Caco-2 (cell line): ENCODE measurements around the gene PRKAB2. TPM values are rescaled to one million over a fixed set of nuclear protein-coding genes. Genes with fewer than 3 reads are reported as not detected.

Experiments
- BruUV-seq: library from RNA; stranded (reverse); fragments of 400-500 nt; replicated peaks from 2 replicates; lab custom pipeline; 2021; lab: Mats Ljungman, UMichigan
- CTCF ChIA-PET: fragments of 300-600 bp; sonication (Branson Sonifier 250); formaldehyde crosslinking; loops from one replicate; lab custom pipeline; 2022; ENCODE audit warnings: antibody characterized with exemption; lab: Charles Lee
- POLR2A ChIA-PET: fragments of 300-600 bp; sonication (Branson Sonifier 250); formaldehyde crosslinking; loops from one replicate; lab custom pipeline; 2022; ENCODE audit warnings: antibody characterized with exemption; lab: Charles Lee
- DNase-seq, 2 experiments: peaks; one replicate each; pipeline versions ENCODE4 v3.0.0 to v3.0.0-alpha.2; 2020 to 2022
- H3K27me3 ChIP-seq: replicated peaks from 2 replicates; pipeline ENCODE4 v1.6.0; 2011; ENCODE audit warnings: low read length; ENCODE audit not compliant: control insufficient read depth, insufficient read depth
- H3K36me3 ChIP-seq: 2 replicates; pipeline ENCODE4 v1.5.1; 2011; ENCODE audit warnings: low read length; ENCODE audit not compliant: control insufficient read depth, insufficient read depth
- H3K4me1 ChIP-seq: fragments of 250-450 bp; sonication (Bioruptor Pico); 2 replicates; pipeline ENCODE4 v1.5.1; 2020; ENCODE audit warnings: mild to moderate bottlenecking
- H3K4me3 ChIP-seq: 2 replicates; pipeline ENCODE4 v1.5.1; 2011; ENCODE audit warnings: low read depth, mild to moderate bottlenecking, control low read depth, low read length
- H3K9me3 ChIP-seq: fragments of 250-450 bp; sonication (Bioruptor Pico); 2 replicates; pipeline ENCODE4 v1.5.1; 2020; ENCODE audit warnings: mild to moderate bottlenecking, moderate library complexity
- H3K27ac Mint-ChIP-seq: one replicate; pipeline ENCODE4 v1.8.0; 2022; ENCODE audit warnings: mixed read lengths; ENCODE audit not compliant: unreplicated experiment
- H3K27me3 Mint-ChIP-seq: one replicate; pipeline ENCODE4 v1.8.0; 2022; ENCODE audit warnings: mixed read lengths; ENCODE audit not compliant: insufficient read depth, unreplicated experiment
- H3K36me3 Mint-ChIP-seq: one replicate; pipeline ENCODE4 v1.8.0; 2022; ENCODE audit warnings: mild to moderate bottlenecking, mixed read lengths; ENCODE audit not compliant: insufficient read depth, unreplicated experiment
- H3K4me1 Mint-ChIP-seq: one replicate; pipeline ENCODE4 v1.8.0; 2022; ENCODE audit warnings: low read depth, mixed read lengths; ENCODE audit not compliant: unreplicated experiment
- H3K4me3 Mint-ChIP-seq: one replicate; pipeline ENCODE4 v1.8.0; 2022; ENCODE audit warnings: mild to moderate bottlenecking, moderate library complexity, mixed read lengths; ENCODE audit not compliant: unreplicated experiment
- H3K9me3 Mint-ChIP-seq: one replicate; pipeline ENCODE4 v1.8.0; 2022; ENCODE audit warnings: mixed read lengths; ENCODE audit not compliant: unreplicated experiment
- CTCF ChIP-seq, 2 experiments: fragments of 200-600 bp in 1 of 2; IDR thresholded peaks; 1 replicate in 1 of 2; 2 replicates in 1 of 2; pipeline versions ENCODE4 v1.5.1 to v1.8.0; 2011 to 2022; ENCODE audit warnings: antibody characterized with exemption in 1 of 2, control low read depth in 1 of 2, inconsistent platforms in 1 of 2, low read depth in 1 of 2, low read length in 1 of 2, mild to moderate bottlenecking in 1 of 2, moderate library complexity in 1 of 2; ENCODE audit not compliant: insufficient read depth in 1 of 2, severe bottlenecking in 1 of 2, unreplicated experiment in 1 of 2
- intact Hi-C: fragments of 100-400 bp; cut with micrococcal nuclease; formaldehyde crosslinking; loops from one replicate; pipeline ENCODE4 v1.10.0; 2022; ENCODE audit not compliant: unreplicated experiment
- total RNA-seq: library from RNA; stranded (reverse); gene quantifications from 2 replicates; pipeline ENCODE4 v1.2.3, GENCODE V29; 2022

PRKAB2 gene
- total RNA-seq, 1 experiment from 2014 or later, result 30.1 TPM

- Histone ChIP-seq H3K9me3 (no peaks in the 10 kb centered on the region), H3K27me3 (no peaks in the 10 kb centered on the region), H3K4me1 (no peaks in the 10 kb centered on the region), H3K4me3 (no peak overlapping the region), H3K36me3 (no peaks in the 10 kb centered on the region)
- intact Hi-C loops, result no loop called here
- ChIA-PET POLR2A (no interaction called here), CTCF (no interaction called here)
- H3K9me3 Mint-ChIP-seq, result no peaks in the 10 kb centered on the region
- no peaks in the 10 kb centered on the region for H3K4me1 Mint-ChIP-seq
- H3K27ac Mint-ChIP-seq, result no peak overlapping the region
- TF ChIP-seq CTCF (IDR thresholded peaks at IDR 0.05; ENCODE audit: insufficient read depth in 1 of 2, low read depth in 1 of 2, low read length in 1 of 2, severe bottlenecking in 1 of 2, unreplicated experiment in 1 of 2), result no peak
- no peaks in the 10 kb centered on the region for H3K27me3 Mint-ChIP-seq
- no peak overlapping the region for H3K4me3 Mint-ChIP-seq
- DNase-seq, result no peak
- H3K36me3 Mint-ChIP-seq, result no peaks in the 10 kb centered on the region
- BruUV-seq, result no TSS peak
Observed at GRCh38 chr1:147129116-147129873, 43.0 kb downstream of the PRKAB2 start.

GRCh38 chr1:147124266-147124665 is 48.0 kb downstream of the PRKAB2 start:
- no peaks in the 10 kb centered on the region for H3K9me3 Mint-ChIP-seq
- peaks cover 6% of the 10 kb centered on the region for H3K4me1 Mint-ChIP-seq
- Histone ChIP-seq H3K4me1 (no peaks in the 10 kb centered on the region), H3K4me3 (no peak overlapping the region), H3K27me3 (no peaks in the 10 kb centered on the region), H3K36me3 (no peaks in the 10 kb centered on the region), H3K9me3 (no peaks in the 10 kb centered on the region)
- no peaks in the 10 kb centered on the region for H3K27me3 Mint-ChIP-seq
- H3K36me3 Mint-ChIP-seq, result no peaks in the 10 kb centered on the region
- ChIA-PET CTCF (no interaction called here), POLR2A (no interaction called here)
- intact Hi-C loops, result no loop called here
- BruUV-seq, result no TSS peak
- H3K4me3 Mint-ChIP-seq, result no peak overlapping the region
- no peak for TF ChIP-seq CTCF (IDR thresholded peaks at IDR 0.05; ENCODE audit: insufficient read depth in 1 of 2, low read depth in 1 of 2, low read length in 1 of 2, severe bottlenecking in 1 of 2, unreplicated experiment in 1 of 2)
- no peak for DNase-seq
- H3K27ac Mint-ChIP-seq, result no peak overlapping the region

GRCh38 chr1:147117109-147117508 is 55.2 kb downstream of the PRKAB2 start:
- Histone ChIP-seq H3K4me1 (peaks cover 19% of the 10 kb centered on the region), H3K36me3 (no peaks in the 10 kb centered on the region), H3K9me3 (no peaks in the 10 kb centered on the region), H3K27me3 (no peaks in the 10 kb centered on the region), H3K4me3 (no peak overlapping the region)
- Mint-ChIP-seq H3K27me3 (no peaks in the 10 kb centered on the region), H3K27ac (no peak overlapping the region), H3K9me3 (peaks cover 3% of the 10 kb centered on the region), H3K4me3 (no peak overlapping the region), H3K36me3 (no peaks in the 10 kb centered on the region), H3K4me1 (peaks cover 6% of the 10 kb centered on the region)
- no TSS peak for BruUV-seq
- no peak for DNase-seq
- POLR2A ChIA-PET, result no interaction called here
- intact Hi-C loops, result no loop called here
- CTCF ChIA-PET, result no interaction called here
- no peak for TF ChIP-seq CTCF (IDR thresholded peaks at IDR 0.05; ENCODE audit: insufficient read depth in 1 of 2, low read depth in 1 of 2, low read length in 1 of 2, severe bottlenecking in 1 of 2, unreplicated experiment in 1 of 2)
